Thoracic aorta (tissue), 2 donors: ENCODE measurements around the gene OSBP2. TPM values are rescaled to one million over a fixed set of nuclear protein-coding genes. Genes with fewer than 3 reads are reported as not detected.
"Not testable (repeated sequence)": the region's sequence is repeated elsewhere in the genome, so short reads cannot be mapped to it uniquely, and the experiment has no call there.

ENCODE experiments used
- ATAC-seq: fragments of 150-250 bp; one replicate; pipeline ENCODE4 v1.8.0; 2017; ENCODE audit warnings: low read depth; ENCODE audit not compliant: insufficient number of reproducible peaks, low FRiP score
- DNase-seq: peaks from one replicate; pipeline ENCODE4 v3.0.0-alpha.2; 2020; ENCODE audit warnings: low spot score
- H3K27ac ChIP-seq, 2 donors: fragments of 200-600 bp; sonication (generic); 1 replicate in 1 of 2; 2 replicates in 1 of 2; pipeline ENCODE4 v1.5.1; 2016; ENCODE audit warnings: mild to moderate bottlenecking in 2 of 2, moderate library complexity in 2 of 2
- H3K27me3 ChIP-seq: fragments of 200-600 bp; sonication (generic); replicated peaks from 2 replicates; pipeline ENCODE4 v1.6.0; 2016; ENCODE audit warnings: mild to moderate bottlenecking; ENCODE audit not compliant: insufficient read depth
- H3K36me3 ChIP-seq: fragments of 200-600 bp; sonication (generic); one replicate; pipeline ENCODE4 v1.5.1; 2016
- H3K4me1 ChIP-seq, 2 donors: fragments of 200-600 bp; sonication (generic); 1 replicate in 1 of 2; 2 replicates in 1 of 2; pipeline versions ENCODE4 v1.5.1 to v1.6.0; 2016; ENCODE audit warnings: low read depth in 2 of 2, mild to moderate bottlenecking in 1 of 2; ENCODE audit not compliant: control insufficient read depth in 1 of 2
- H3K4me3 ChIP-seq: fragments of 200-600 bp; sonication (generic); 2 replicates; pipeline ENCODE4 v1.5.1; 2016; ENCODE audit warnings: mild to moderate bottlenecking
- H3K9me3 ChIP-seq: fragments of 200-600 bp; sonication (generic); 2 replicates; pipeline ENCODE4 v1.5.1; 2016
- CTCF ChIP-seq: fragments of 200-600 bp; sonication (generic); IDR thresholded peaks from one replicate; pipeline ENCODE4 v1.5.1; 2019; ENCODE audit warnings: antibody characterized with exemption
- total RNA-seq, 2 donors: library from RNA; depleted of rRNA; stranded (reverse); fragments of >200 nt; gene quantifications; one replicate each; pipeline versions ENCODE4 v1.1.0 to v1.2.3, GENCODE V29; 2016

The OSBP2 gene
- total RNA-seq, 2 donors from 2014 or later: 0.71 to 3.0 TPM

GRCh38 chr22:30675436-30675835 is 19.2 kb upstream of the OSBP2 start:
- no peak for TF ChIP-seq CTCF
- H3K27me3 ChIP-seq: no peaks in the 10 kb centered on the region
- H3K4me3 ChIP-seq: no peak overlapping the region
- H3K36me3 ChIP-seq: no peaks in the 10 kb centered on the region
- H3K9me3 ChIP-seq: no peaks in the 10 kb centered on the region
- ATAC-seq (no peak), DNase-seq (no peak)
- H3K27ac ChIP-seq: no peak overlapping the region
- H3K4me1 ChIP-seq: no peaks in the 10 kb centered on the region

DNA sequence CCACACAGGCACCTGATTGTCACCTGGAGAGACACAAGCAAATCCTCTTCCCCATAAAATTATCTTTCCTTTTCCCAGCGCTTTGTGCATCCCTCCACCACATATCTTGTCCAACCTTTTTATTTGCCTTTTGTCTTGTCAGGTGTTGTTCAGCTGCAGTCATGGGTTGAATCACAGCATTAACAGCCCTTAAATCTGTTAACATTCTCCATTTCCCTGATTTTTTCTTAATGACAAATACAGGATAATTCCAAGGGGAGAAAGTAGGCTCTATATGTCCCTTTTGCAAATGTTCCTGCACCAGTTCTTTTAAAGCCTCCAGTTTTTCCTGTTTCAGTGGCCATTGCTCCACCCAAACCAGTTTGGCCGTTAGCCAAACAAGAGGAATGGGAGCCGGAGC is 18.1 kb upstream of the OSBP2 start:
- not testable (repeated sequence) for H3K9me3 ChIP-seq, H3K27me3 ChIP-seq, H3K27ac ChIP-seq, DNase-seq, ATAC-seq, H3K4me1 ChIP-seq, H3K4me3 ChIP-seq, H3K36me3 ChIP-seq

- H3K27ac ChIP-seq: not testable (repeated sequence)
Observed at GRCh38 chr22:30679895-30680690, 14.6 kb upstream of the OSBP2 start.

GRCh38 chr22:30680991-30681770 is 13.5 kb upstream of the OSBP2 start:
- Histone ChIP-seq H3K4me1 (no peaks in the 10 kb centered on the region), H3K9me3 (no peaks in the 10 kb centered on the region), H3K4me3 (no peak overlapping the region), H3K27ac (no peak overlapping the region), H3K36me3 (no peaks in the 10 kb centered on the region), H3K27me3 (no peaks in the 10 kb centered on the region)
- ATAC-seq (no peak), DNase-seq (no peak)
- TF ChIP-seq CTCF: no peak

More at GRCh38 chr22:30679895-30680690, 14.6 kb upstream of the OSBP2 start:
- not testable (repeated sequence) for ATAC-seq, H3K4me3 ChIP-seq, H3K4me1 ChIP-seq, DNase-seq, H3K9me3 ChIP-seq, H3K36me3 ChIP-seq, H3K27me3 ChIP-seq

- H3K4me3 ChIP-seq: no peak overlapping the region
- DNase-seq (no peak), ATAC-seq (no peak)
- H3K27me3 ChIP-seq: no peaks in the 10 kb centered on the region
- H3K9me3 ChIP-seq: no peaks in the 10 kb centered on the region
- no peaks in the 10 kb centered on the region for H3K36me3 ChIP-seq
- no peaks in the 10 kb centered on the region for H3K4me1 ChIP-seq
- no peak overlapping the region for H3K27ac ChIP-seq
- TF ChIP-seq CTCF: no peak
Observed at GRCh38 chr22:30681831-30682230, 12.8 kb upstream of the OSBP2 start.

GRCh38 chr22:30685178-30685577 is 9.5 kb upstream of the OSBP2 start:
- Histone ChIP-seq H3K36me3 (no peaks in the 10 kb centered on the region), H3K27me3 (no peaks in the 10 kb centered on the region), H3K9me3 (no peaks in the 10 kb centered on the region), H3K27ac (no peak overlapping the region), H3K4me3 (no peak overlapping the region), H3K4me1 (no peaks in the 10 kb centered on the region)
- no peak for DNase-seq
- no peak for ATAC-seq
- TF ChIP-seq CTCF: no peak
